Measurements from ENCODE around the gene PHC2.

Gene PHC2

DNA sequence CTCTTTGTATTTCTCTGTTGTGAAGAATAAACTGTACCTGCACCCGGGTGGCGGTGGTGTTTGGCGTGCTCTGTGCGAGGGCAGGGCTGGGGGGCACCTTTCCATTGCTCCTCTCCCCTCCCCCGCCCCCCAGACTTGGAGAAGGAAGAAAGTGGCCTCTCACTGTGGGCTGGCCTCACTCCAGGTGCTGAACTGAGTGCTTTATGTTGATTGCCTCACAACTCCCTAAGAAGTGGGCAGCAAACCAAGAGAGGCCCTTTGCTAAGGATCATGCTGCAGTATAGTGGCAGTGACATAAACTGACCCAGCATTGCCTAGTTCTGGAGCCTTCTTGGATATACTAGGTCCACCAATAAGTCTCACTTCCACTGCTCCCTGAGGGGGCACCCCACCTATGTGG lies 130.2 kb downstream of the PHC2 start:
- H3K4me3 ChIP-seq (ENCODE audit: low read length), result no peak overlapping the region
- H3K9me2 ChIP-seq (replicated peaks; ENCODE audit: insufficient read depth, low read length), result no peaks in the 10 kb centered on the region
- no peaks in the 10 kb centered on the region for H3K36me3 ChIP-seq (replicated peaks; ENCODE audit: insufficient read depth, low read length)
- DNase-seq, result no peak
- no peaks in the 10 kb centered on the region for H4K20me1 ChIP-seq (ENCODE audit: insufficient read depth, low read length)
- H3K9me3 ChIP-seq (replicated peaks; ENCODE audit: insufficient read depth, low read length), result no peaks in the 10 kb centered on the region
- TF ChIP-seq EZH2 (optimal IDR thresholded peaks at IDR 0.05; ENCODE audit: low read depth, low read length), result no peak
- TF ChIP-seq, protein P1, sequence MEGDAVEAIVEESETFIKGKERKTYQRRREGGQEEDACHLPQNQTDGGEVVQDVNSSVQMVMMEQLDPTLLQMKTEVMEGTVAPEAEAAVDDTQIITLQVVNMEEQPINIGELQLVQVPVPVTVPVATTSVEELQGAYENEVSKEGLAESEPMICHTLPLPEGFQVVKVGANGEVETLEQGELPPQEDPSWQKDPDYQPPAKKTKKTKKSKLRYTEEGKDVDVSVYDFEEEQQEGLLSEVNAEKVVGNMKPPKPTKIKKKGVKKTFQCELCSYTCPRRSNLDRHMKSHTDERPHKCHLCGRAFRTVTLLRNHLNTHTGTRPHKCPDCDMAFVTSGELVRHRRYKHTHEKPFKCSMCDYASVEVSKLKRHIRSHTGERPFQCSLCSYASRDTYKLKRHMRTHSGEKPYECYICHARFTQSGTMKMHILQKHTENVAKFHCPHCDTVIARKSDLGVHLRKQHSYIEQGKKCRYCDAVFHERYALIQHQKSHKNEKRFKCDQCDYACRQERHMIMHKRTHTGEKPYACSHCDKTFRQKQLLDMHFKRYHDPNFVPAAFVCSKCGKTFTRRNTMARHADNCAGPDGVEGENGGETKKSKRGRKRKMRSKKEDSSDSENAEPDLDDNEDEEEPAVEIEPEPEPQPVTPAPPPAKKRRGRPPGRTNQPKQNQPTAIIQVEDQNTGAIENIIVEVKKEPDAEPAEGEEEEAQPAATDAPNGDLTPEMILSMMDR (IDR thresholded peaks at IDR 0.05; ENCODE audit: low read length), result no peak
- TF ChIP-seq EZH2phosphoT487 (IDR thresholded peaks at IDR 0.05; ENCODE audit: low read length), result no peak
- no peak overlapping the region for H2AFZ ChIP-seq (ENCODE audit: low read length)
- H3K4me1 ChIP-seq (ENCODE audit: low read length), result no peaks in the 10 kb centered on the region
- H3K79me2 ChIP-seq (ENCODE audit: low read length), result no peaks in the 10 kb centered on the region
- H3K27ac ChIP-seq (ENCODE audit: low read length), result no peak overlapping the region
- H3K27me3 ChIP-seq (replicated peaks; ENCODE audit: insufficient read depth, low read length), result no peaks in the 10 kb centered on the region
- no peak overlapping the region for H3K4me2 ChIP-seq (ENCODE audit: low read depth, low read length)
- H3F3A ChIP-seq (ENCODE audit: insufficient read depth, low read length), result no peaks in the 10 kb centered on the region
- no peak overlapping the region for H3K9ac ChIP-seq (ENCODE audit: low read length)

GRCh38 chr1:33299461-33300155 lies 131.3 kb downstream of the PHC2 start:
- Histone ChIP-seq H3K36me3 (replicated peaks; ENCODE audit: insufficient read depth, low read length) (no peaks in the 10 kb centered on the region), H3K4me3 (ENCODE audit: low read length) (no peak overlapping the region)

DNA sequence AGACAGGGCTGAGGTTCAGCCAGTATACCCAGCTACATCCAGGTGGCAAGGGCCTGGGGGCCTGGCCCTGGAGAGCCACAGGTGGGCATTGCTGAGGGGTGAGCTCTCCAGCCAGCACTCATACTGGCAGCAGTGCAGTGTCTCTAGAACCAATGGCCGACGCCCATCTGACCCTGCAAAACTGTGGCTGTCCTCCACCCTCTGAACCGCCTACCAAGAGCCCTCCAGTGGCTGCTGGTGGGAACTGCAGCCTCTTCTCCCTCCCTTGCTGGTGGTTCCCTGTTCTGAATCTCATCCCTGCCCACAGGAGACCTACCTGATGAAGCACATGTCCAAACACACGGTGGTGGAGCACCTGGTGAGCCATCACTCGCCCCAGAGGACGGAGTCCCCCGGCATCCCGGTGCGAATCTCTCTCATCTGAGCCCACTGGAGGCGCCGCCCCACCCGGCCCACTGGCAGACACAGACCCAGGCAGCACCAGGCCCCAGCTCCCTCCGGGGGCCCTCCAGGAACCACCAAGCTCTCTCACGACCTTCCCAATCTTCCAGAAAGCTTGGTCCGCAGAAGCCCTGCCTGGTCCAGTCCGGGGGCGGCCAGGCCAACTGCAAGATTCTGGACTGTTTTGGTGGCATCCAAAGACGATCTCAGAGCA lies 132.1 kb downstream of the PHC2 start:
- H3K9ac ChIP-seq (ENCODE audit: low read length), result no peak overlapping the region
- no peaks in the 10 kb centered on the region for H3K27me3 ChIP-seq (replicated peaks; ENCODE audit: insufficient read depth, low read length)
- H3K9me2 ChIP-seq (replicated peaks; ENCODE audit: insufficient read depth, low read length), result no peaks in the 10 kb centered on the region
- no peaks in the 10 kb centered on the region for H3F3A ChIP-seq (ENCODE audit: insufficient read depth, low read length)
- no peaks in the 10 kb centered on the region for H3K4me1 ChIP-seq (ENCODE audit: low read length)
- no peaks in the 10 kb centered on the region for H3K36me3 ChIP-seq (replicated peaks; ENCODE audit: insufficient read depth, low read length)
- no peaks in the 10 kb centered on the region for H3K9me3 ChIP-seq (replicated peaks; ENCODE audit: insufficient read depth, low read length)
- H3K4me3 ChIP-seq (ENCODE audit: low read length), result no peak overlapping the region
- no peak overlapping the region for H3K27ac ChIP-seq (ENCODE audit: low read length)
- H3K4me2 ChIP-seq (ENCODE audit: low read depth, low read length), result no peak overlapping the region
- H3K79me2 ChIP-seq (ENCODE audit: low read length), result no peaks in the 10 kb centered on the region
- no peak for TF ChIP-seq EZH2phosphoT487 (IDR thresholded peaks at IDR 0.05; ENCODE audit: low read length)
- TF ChIP-seq, protein P1 (IDR thresholded peaks at IDR 0.05; ENCODE audit: low read length), result peak; percentile 86
- no peaks in the 10 kb centered on the region for H4K20me1 ChIP-seq (ENCODE audit: insufficient read depth, low read length)
- DNase-seq, result peak; percentile 58
- no peak overlapping the region for H2AFZ ChIP-seq (ENCODE audit: low read length)

More at GRCh38 chr1:33299461-33300155, 131.3 kb downstream of the PHC2 start:
- Histone ChIP-seq H3K4me2 (ENCODE audit: low read depth, low read length) (no peak overlapping the region), H3F3A (ENCODE audit: insufficient read depth, low read length) (no peaks in the 10 kb centered on the region), H3K4me1 (ENCODE audit: low read length) (no peaks in the 10 kb centered on the region), H3K27me3 (replicated peaks; ENCODE audit: insufficient read depth, low read length) (no peaks in the 10 kb centered on the region), H3K9me2 (replicated peaks; ENCODE audit: insufficient read depth, low read length) (no peaks in the 10 kb centered on the region), H4K20me1 (ENCODE audit: insufficient read depth, low read length) (no peaks in the 10 kb centered on the region), H2AFZ (ENCODE audit: low read length) (no peak overlapping the region), H3K79me2 (ENCODE audit: low read length) (no peaks in the 10 kb centered on the region), H3K9me3 (replicated peaks; ENCODE audit: insufficient read depth, low read length) (no peaks in the 10 kb centered on the region), H3K27ac (ENCODE audit: low read length) (no peak overlapping the region), H3K9ac (ENCODE audit: low read length) (no peak overlapping the region)
- TF ChIP-seq EZH2phosphoT487 (IDR thresholded peaks at IDR 0.05; ENCODE audit: low read length) (no peak), EZH2 (optimal IDR thresholded peaks at IDR 0.05; ENCODE audit: low read depth, low read length) (no peak)
- TF ChIP-seq, protein P1 (IDR thresholded peaks at IDR 0.05; ENCODE audit: low read length), result no peak
- no peak for DNase-seq
